Measurements from ENCODE around the gene ITGA5.
A peak's percentile ranks its signal among the peaks of the same experiment; 100 is the strongest.

ITGA5 gene

GRCh38 chr12:54390668-54391551, 28.2 kb downstream of the ITGA5 start:
- DNase-seq (ENCODE audit: insufficient read length, low spot score): peak; percentile 70
- FAIRE-seq: no peak

- FAIRE-seq: no peak
- DNase-seq (ENCODE audit: insufficient read length, low spot score): no peak
These were observed 28.8 kb downstream of the ITGA5 start for GRCh38 chr12:54390176-54390667.

GRCh38 chr12:54389607-54390175, 29.4 kb downstream of the ITGA5 start:
- DNase-seq (ENCODE audit: insufficient read length, low spot score) (no peak), FAIRE-seq (no peak)

- DNase-seq (ENCODE audit: insufficient read length, low spot score) (no peak), FAIRE-seq (no peak)
These were observed 29.9 kb downstream of the ITGA5 start for GRCh38 chr12:54389134-54389508.

GRCh38 chr12:54388237-54389133, 30.6 kb downstream of the ITGA5 start:
- no peak for DNase-seq (ENCODE audit: insufficient read length, low spot score)
- FAIRE-seq: no peak

- no peak for FAIRE-seq
- DNase-seq (ENCODE audit: insufficient read length, low spot score): no peak
These were observed 32.0 kb downstream of the ITGA5 start for GRCh38 chr12:54387114-54387467.

GRCh38 chr12:54386403-54387113, 32.5 kb downstream of the ITGA5 start:
- FAIRE-seq (no peak), DNase-seq (ENCODE audit: insufficient read length, low spot score) (no peak)

- DNase-seq (ENCODE audit: insufficient read length, low spot score): no peak
- FAIRE-seq: peak; percentile 73
These were observed 33.7 kb downstream of the ITGA5 start for GRCh38 chr12:54385251-54385914.

GRCh38 chr12:54384591-54385041, 34.5 kb downstream of the ITGA5 start, which contains the start of gene ZNF385A:
ZNF385A (minus strand) TSS chr12:54384733; CDS start chr12:54384514, 219 bp downstream.
- no peak for DNase-seq (ENCODE audit: insufficient read length, low spot score)
- FAIRE-seq: no peak

GRCh38 chr12:54383041-54383609, 35.9 kb downstream of the ITGA5 start:
- no peak for FAIRE-seq
- DNase-seq (ENCODE audit: insufficient read length, low spot score): no peak

- FAIRE-seq (no peak), DNase-seq (ENCODE audit: insufficient read length, low spot score) (no peak)
These were observed 37.9 kb downstream of the ITGA5 start for GRCh38 chr12:54381136-54381535.

GRCh38 chr12:54379398-54380201, 39.5 kb downstream of the ITGA5 start:
- DNase-seq (ENCODE audit: insufficient read length, low spot score) (peak; percentile 98), FAIRE-seq (peak; percentile 81)

GRCh38 chr12:54378796-54379397, 40.2 kb downstream of the ITGA5 start:
- no peak for FAIRE-seq
- no peak for DNase-seq (ENCODE audit: insufficient read length, low spot score)

GRCh38 chr12:54377797-54378515, 41.1 kb downstream of the ITGA5 start:
- no peak for FAIRE-seq
- no peak for DNase-seq (ENCODE audit: insufficient read length, low spot score)

GRCh38 chr12:54377007-54377406, 42.1 kb downstream of the ITGA5 start:
- DNase-seq (ENCODE audit: insufficient read length, low spot score) (no peak), FAIRE-seq (no peak)

GRCh38 chr12:54376596-54376995, 42.5 kb downstream of the ITGA5 start:
- FAIRE-seq (no peak), DNase-seq (ENCODE audit: insufficient read length, low spot score) (no peak)

GRCh38 chr12:54375259-54375579, 43.8 kb downstream of the ITGA5 start:
- DNase-seq (ENCODE audit: insufficient read length, low spot score): no peak
- no peak for FAIRE-seq
